ENCODE data around the gene PKD2L1.

Gene PKD2L1

GRCh38 chr10:100342627-100342972 is 12.6 kb upstream of the PKD2L1 start:
- Histone ChIP-seq H3K27ac (no peak overlapping the region), H3K9me3 (ENCODE audit: control insufficient read depth, low read length) (no peaks in the 10 kb centered on the region), H3K9ac (no peak overlapping the region), H3K27me3 (ENCODE audit: control insufficient read depth, insufficient read depth, low read length) (no peaks in the 10 kb centered on the region), H3K79me2 (no peaks in the 10 kb centered on the region), H3K4me3 (ENCODE audit: low read depth, low read length) (no peak overlapping the region), H2AFZ (peak overlapping the region; percentile 85), H3K36me3 (ENCODE audit: control insufficient read depth, insufficient read depth, low read length) (no peaks in the 10 kb centered on the region), H3K4me2 (ENCODE audit: low read length) (no peak overlapping the region), H3K4me1 (peaks cover 11% of the 10 kb centered on the region)
- TF ChIP-seq CTCF (IDR thresholded peaks at IDR 0.05), result no peak

GRCh38 chr10:100341953-100342626 is 12.1 kb upstream of the PKD2L1 start:
- Histone ChIP-seq H3K27me3 (ENCODE audit: control insufficient read depth, insufficient read depth, low read length) (no peaks in the 10 kb centered on the region), H3K36me3 (ENCODE audit: control insufficient read depth, insufficient read depth, low read length) (no peaks in the 10 kb centered on the region), H3K4me2 (ENCODE audit: low read length) (no peak overlapping the region), H3K4me1 (peaks cover 11% of the 10 kb centered on the region), H3K27ac (no peak overlapping the region), H3K9me3 (ENCODE audit: control insufficient read depth, low read length) (no peaks in the 10 kb centered on the region), H2AFZ (peak overlapping the region; percentile 85), H3K79me2 (no peaks in the 10 kb centered on the region), H3K9ac (no peak overlapping the region), H3K4me3 (ENCODE audit: low read depth, low read length) (no peak overlapping the region)
- peak; percentile 82 for TF ChIP-seq CTCF (IDR thresholded peaks at IDR 0.05)

GRCh38 chr10:100340948-100341847 is 11.2 kb upstream of the PKD2L1 start:
- Histone ChIP-seq H2AFZ (peak overlapping the region; percentile 63), H3K79me2 (no peaks in the 10 kb centered on the region), H3K27me3 (ENCODE audit: control insufficient read depth, insufficient read depth, low read length) (no peaks in the 10 kb centered on the region), H3K4me3 (ENCODE audit: low read depth, low read length) (no peak overlapping the region), H3K4me2 (ENCODE audit: low read length) (no peak overlapping the region), H3K36me3 (ENCODE audit: control insufficient read depth, insufficient read depth, low read length) (no peaks in the 10 kb centered on the region), H3K27ac (peak overlapping the region; percentile 8), H3K9me3 (ENCODE audit: control insufficient read depth, low read length) (no peaks in the 10 kb centered on the region), H3K4me1 (peaks cover 11% of the 10 kb centered on the region), H3K9ac (no peak overlapping the region)
- TF ChIP-seq CTCF (IDR thresholded peaks at IDR 0.05), result no peak

- Histone ChIP-seq H3K9me3 (ENCODE audit: control insufficient read depth, low read length) (no peaks in the 10 kb centered on the region), H3K27me3 (ENCODE audit: control insufficient read depth, insufficient read depth, low read length) (no peaks in the 10 kb centered on the region), H3K4me2 (ENCODE audit: low read length) (no peak overlapping the region), H3K4me1 (peaks cover 11% of the 10 kb centered on the region), H3K79me2 (no peaks in the 10 kb centered on the region), H3K27ac (no peak overlapping the region), H2AFZ (peak overlapping the region; percentile 17), H3K9ac (no peak overlapping the region), H3K4me3 (ENCODE audit: low read depth, low read length) (no peak overlapping the region), H3K36me3 (ENCODE audit: control insufficient read depth, insufficient read depth, low read length) (no peaks in the 10 kb centered on the region)
- no peak for TF ChIP-seq CTCF (IDR thresholded peaks at IDR 0.05)
Observed at GRCh38 chr10:100339236-100339635, 9.2 kb upstream of the PKD2L1 start.
